Effector CD8-positive, alpha-beta T cell (primary cell): ENCODE data around the gene FEZF2.

ENCODE experiments used
- DNase-seq: peaks from one replicate; lab custom pipeline; 2025; lab: John Stamatoyannopoulos, UW
- total RNA-seq, 4 experiments: gene quantifications; one replicate each; lab custom pipeline; 2026; lab: John Stamatoyannopoulos, UW

The FEZF2 gene
- total RNA-seq, result 0 reads per million in 4 experiments

GRCh38 chr3:62373215-62373614 is at the start of gene FEZF2:
FEZF2 (minus strand) TSS chr3:62373550; CDS start chr3:62372868, 682 bp downstream.
- no peak for DNase-seq

DNA sequence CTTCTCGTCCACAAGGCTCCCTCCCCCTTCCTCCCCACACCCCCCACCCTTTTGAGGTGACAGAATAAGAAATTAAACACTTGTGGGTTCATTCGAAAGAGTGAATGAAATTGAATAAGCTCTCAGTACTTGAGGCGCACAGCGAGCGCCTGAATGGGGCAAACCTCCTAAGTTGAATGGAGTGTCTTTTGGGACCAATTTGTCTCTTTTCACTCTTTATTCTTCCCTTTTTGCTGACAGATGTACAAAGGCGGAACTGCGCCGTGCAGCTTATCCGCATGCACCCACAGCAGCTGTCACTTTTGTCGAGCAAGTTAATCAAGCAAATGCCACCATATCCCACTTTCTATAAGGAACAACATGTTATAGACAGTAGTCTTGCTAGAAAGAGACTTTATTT is 47.9 kb upstream of the FEZF2 start:
- no peak for DNase-seq

GRCh38 chr3:62416144-62416543 is 42.8 kb upstream of the FEZF2 start:
- no peak for DNase-seq

GRCh38 chr3:62415312-62415801 is 42.0 kb upstream of the FEZF2 start:
- no peak for DNase-seq

DNA sequence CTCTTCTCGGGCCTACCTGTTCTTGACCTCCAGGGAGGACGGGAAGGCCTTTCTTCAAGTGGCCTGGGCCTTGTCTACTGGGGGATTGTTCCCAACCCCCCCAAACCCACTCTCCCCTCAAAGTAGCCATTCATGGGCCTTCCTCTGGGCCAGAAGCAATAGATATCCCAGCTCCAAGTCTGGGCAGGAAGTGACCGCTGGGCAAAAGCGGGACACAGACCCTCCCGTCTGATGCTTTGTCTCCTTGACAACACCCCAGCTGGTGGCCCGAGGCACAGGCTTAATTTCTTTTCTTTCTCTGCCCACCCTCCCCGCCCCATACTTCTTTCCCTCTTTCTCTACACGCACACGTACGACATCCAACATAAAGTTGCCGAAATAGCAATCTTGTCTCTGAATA is 41.4 kb upstream of the FEZF2 start:
- DNase-seq, result no peak

- no peak for DNase-seq
These were observed 40.3 kb upstream of the FEZF2 start for GRCh38 chr3:62413687-62414086.

GRCh38 chr3:62406945-62407344 is 33.6 kb upstream of the FEZF2 start:
- DNase-seq, result no peak

- no peak for DNase-seq
These were observed 32.2 kb upstream of the FEZF2 start for GRCh38 chr3:62405566-62405965.

DNA sequence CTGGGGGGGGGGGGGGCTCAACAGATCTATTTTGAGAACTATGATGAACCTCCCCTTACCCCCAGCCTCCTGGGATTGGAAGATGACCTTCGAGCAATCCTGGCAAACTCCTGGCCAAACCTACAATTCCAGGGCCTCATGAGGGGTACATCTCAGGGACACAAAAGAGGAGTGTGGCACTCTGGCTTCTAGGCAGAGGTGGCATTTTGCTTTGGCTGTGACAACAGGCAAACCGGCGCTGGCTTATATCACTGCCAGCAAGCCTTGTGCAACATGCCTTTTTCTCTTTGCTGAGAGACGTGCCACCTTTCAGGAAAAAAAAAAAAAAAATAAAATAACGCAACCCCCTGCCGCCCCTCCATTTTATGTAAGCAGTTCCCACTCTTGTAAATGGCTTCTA is 31.8 kb upstream of the FEZF2 start:
- no peak for DNase-seq

GRCh38 chr3:62404321-62404720 is 31.0 kb upstream of the FEZF2 start:
- no peak for DNase-seq

- no peak for DNase-seq
These were observed 30.4 kb upstream of the FEZF2 start for GRCh38 chr3:62403765-62404164.

DNA sequence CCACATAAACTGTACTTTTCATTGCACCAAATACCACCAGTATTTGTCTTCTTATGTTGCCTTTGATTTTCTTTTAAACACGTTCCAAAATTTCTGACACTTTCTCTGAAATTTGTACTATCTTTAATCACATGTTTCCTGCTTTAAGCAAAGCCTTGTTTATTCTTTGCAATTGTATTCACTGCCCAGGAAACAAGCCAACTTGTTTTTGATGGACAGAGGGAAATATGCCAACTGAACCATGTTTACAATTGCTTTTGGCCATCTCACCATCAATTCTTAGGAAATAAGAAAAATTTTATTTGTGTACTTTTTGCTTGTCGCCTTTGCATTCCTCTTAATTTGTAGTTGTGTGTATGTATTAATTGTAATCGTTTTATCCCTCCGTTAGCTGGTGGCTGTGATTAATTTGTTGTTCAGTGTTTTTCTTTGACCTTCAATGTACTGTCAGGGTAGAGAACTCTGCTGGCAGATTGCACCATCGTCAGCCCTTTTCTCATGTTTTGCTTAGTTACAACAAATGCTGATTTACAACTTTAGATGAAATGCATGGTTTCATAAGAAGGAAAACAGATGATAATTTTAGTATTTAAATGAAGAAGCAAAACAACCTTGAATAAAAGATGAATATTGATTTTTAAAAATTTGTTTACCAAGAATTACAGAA is 19.4 kb upstream of the FEZF2 start:
- no peak for DNase-seq

DNA sequence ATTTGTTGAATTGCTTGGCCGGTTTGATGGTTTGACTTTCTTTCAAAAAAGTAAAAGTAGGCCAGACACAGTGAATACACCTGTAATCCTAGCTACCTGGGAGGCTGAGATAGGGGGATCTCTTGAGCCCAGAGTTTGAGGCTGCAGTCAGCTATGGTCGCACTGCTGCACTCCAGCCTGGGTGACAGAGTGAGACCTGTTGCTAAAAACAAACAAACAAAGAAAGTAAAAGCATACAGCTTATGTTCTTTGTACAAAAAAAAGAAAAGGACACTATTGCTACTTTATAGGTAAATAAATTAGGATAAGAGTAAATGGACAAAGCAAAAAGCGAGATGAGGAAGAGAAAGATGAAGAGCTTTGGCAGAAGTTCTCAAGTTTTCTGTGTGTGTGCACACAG is 13.9 kb upstream of the FEZF2 start:
- DNase-seq, result no peak

DNA sequence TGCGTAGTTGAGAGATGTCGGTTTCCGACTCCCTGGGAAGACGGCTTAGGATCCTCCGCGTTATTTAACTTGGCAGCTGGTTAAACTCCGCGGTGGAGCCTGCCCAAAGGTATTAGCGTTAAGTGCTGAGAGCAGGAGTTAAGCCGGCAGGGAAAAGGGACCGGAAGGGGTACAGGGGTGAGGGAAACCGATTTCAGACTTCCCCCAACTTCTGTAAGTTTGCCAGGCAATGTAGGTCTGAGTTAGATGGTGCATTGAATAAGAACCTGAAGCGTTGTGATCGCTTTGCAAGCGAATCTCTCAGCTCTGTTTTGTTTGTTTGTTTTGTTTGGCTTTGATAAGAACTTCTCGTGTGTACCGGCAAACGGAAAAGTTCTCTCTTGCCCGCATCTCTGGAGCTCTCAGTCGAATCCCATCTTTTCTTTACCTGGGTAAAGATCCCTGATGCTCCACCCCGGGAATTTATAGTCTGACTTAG is 6.0 kb upstream of the FEZF2 start:
- DNase-seq, result no peak

DNA sequence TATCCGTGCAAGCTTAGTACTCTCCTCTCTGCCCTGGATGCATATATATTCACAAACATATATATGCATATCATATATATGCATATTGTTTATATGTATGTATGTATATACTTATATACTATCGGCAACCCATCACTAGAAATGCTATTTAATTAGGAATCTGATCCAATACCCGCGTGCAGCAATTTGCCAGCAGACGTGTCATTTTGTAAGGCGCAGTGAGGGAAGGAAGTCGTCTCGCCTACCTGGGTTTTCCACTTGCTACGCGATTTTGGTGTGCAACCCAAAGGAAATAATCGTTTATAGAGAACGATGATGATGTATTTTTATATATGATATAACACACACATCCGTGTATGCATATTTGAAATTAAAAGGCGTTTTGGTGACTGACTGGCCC is 5.6 kb upstream of the FEZF2 start:
- no peak for DNase-seq

- no peak for DNase-seq
These were observed 5.0 kb upstream of the FEZF2 start for GRCh38 chr3:62378311-62378789.

DNA sequence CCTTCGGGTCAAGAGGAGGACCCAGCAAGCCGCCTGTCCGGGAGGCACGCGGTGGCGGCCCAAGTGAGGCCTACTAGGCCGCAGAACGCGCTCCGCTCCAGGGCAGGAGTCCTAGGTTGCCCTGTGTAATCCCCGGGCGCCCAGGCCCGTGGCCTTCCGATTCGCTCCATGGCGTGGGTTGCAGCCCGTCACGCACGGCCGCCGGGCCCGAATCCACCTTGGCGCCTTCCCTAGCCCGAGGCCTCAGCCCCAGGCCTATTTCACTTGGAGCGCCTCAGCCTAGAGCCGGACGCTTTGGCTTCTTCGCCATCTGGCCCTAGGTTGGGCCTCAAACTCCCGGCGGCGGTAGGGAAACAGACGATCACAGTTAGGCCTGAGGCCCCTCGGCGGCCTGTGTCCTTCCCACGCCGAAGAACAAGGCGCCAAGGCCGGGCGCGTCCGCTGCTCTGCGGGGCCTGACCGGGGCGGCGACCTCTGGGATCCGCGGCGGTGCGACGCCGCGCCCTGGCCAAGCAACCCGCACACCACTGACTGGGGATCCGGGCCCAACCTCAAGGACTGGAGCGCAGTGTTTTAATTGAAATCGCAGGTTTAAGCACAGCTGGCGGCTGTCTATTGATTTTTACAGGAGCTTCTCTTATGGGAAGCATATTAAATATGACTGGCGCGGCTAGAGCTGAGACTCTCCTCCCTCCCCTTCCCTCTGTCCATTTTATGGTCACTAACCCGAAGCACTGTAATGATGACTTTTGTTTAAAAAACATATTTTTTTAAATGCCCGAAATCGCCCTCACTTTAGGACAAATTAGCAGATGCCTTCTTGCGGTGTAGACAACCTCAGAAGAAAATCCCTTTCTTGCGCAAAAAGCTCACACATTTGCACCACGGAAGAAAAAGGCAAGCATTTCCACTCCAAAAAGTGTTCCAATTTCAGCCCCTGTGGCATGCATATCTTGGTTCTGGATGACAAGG is 3.8 kb upstream of the FEZF2 start:
- no peak for DNase-seq

- DNase-seq, result no peak
These were observed 3.0 kb upstream of the FEZF2 start for GRCh38 chr3:62376454-62376720.

GRCh38 chr3:62375655-62376453 is 2.5 kb upstream of the FEZF2 start:
- DNase-seq, result no peak

DNA sequence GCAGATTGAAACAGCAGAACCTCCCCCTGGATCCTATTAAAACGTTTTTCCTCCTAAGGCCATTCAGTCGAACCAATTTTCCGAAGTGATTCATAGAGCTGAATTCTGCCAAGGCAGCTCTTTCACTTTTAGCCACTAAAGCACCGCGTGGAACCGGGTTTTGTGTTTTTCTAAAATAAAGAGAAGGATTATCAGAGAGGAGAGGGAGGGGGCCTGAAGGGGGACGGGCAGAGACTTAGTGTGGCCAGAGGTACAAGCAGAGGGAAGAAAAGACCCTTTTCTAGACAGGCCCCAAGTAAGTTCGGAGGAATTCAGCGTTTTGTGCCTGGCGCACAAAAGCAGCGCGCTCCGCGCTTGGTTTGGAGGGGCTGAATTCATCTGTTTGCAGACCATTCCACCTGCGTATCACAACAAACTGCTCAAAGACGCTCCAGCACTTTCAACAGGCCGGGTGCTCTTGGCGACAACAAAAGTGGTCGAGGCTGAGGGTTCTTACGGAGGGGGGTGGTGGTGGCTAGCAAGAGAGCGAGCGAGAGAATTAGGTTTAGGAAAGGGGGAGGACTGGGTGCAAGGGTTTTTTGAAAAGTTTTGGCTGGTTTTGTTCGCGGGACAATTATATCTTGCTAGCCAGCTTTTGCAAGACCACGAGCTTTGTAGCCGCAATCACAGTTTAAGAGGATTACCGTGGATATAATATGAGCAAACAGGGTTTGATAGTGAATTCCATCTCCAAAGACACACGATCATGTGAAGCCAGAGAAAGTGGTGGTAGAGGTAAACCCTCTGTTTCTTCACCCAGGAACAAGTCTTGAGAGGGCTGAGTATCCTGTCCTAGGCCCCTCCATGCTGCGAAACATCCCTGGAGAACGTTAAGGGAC is 1.2 kb upstream of the FEZF2 start:
- DNase-seq, result no peak

GRCh38 chr3:62373714-62374333 is 474 bp upstream of the FEZF2 start:
- no peak for DNase-seq
